HG03064 (cell line): ENCODE results near the gene ALDH2.
"Not testable (repeated sequence)": the region's sequence is repeated elsewhere in the genome, so short reads cannot be mapped to it uniquely, and the experiment has no call there.

Source experiments
- ATAC-seq: cut with Tn5 transposase; IDR thresholded peaks from one replicate; pipeline ENCODE4 v1.9.1; 2021; ENCODE audit warnings: low read depth; ENCODE audit not compliant: unreplicated experiment

The ALDH2 gene

GRCh38 chr12:111758120-111758561 lies 8.6 kb upstream of the ALDH2 start:
- no peak for ATAC-seq

GRCh38 chr12:111759271-111759670 lies 7.5 kb upstream of the ALDH2 start:
- no peak for ATAC-seq

- no peak for ATAC-seq
These were observed 6.7 kb upstream of the ALDH2 start for GRCh38 chr12:111759991-111760390.

GRCh38 chr12:111761099-111761498 lies 5.6 kb upstream of the ALDH2 start:
- no peak for ATAC-seq

- no peak for ATAC-seq
These were observed 5.0 kb upstream of the ALDH2 start for GRCh38 chr12:111761706-111762105.

- ATAC-seq = not testable (repeated sequence)
These were observed 3.2 kb upstream of the ALDH2 start for GRCh38 chr12:111763552-111763951.

GRCh38 chr12:111764120-111764821 lies 2.5 kb upstream of the ALDH2 start:
- no peak for ATAC-seq

GRCh38 chr12:111767362-111768158 lies 827 bp downstream of the ALDH2 start:
- no peak for ATAC-seq

GRCh38 chr12:111768159-111768895 lies 1.6 kb downstream of the ALDH2 start:
- ATAC-seq = no peak

- ATAC-seq = no peak
These were observed 2.9 kb downstream of the ALDH2 start for GRCh38 chr12:111769599-111769998.

- no peak for ATAC-seq
These were observed 7.2 kb downstream of the ALDH2 start for GRCh38 chr12:111773801-111774551.

GRCh38 chr12:111775205-111776193 lies 8.8 kb downstream of the ALDH2 start:
- ATAC-seq = peak; percentile 60

- ATAC-seq = no peak
These were observed 10.2 kb downstream of the ALDH2 start for GRCh38 chr12:111776836-111777344.

- ATAC-seq = no peak
These were observed 10.8 kb downstream of the ALDH2 start for GRCh38 chr12:111777345-111778045.

- ATAC-seq = no peak
These were observed 13.4 kb downstream of the ALDH2 start for GRCh38 chr12:111780166-111780565.

- ATAC-seq = no peak
These were observed 13.9 kb downstream of the ALDH2 start for GRCh38 chr12:111780615-111781014.

GRCh38 chr12:111781085-111781658 lies 14.4 kb downstream of the ALDH2 start:
- ATAC-seq = no peak

- ATAC-seq = no peak
These were observed 16.3 kb downstream of the ALDH2 start for GRCh38 chr12:111783046-111783445.
